Transverse colon (tissue), 4 donors: Measurements from ENCODE around the gene SLC39A12.

Experiments used
- CTCF ChIP-seq, 5 experiments: fragments of 200-600 bp in 3 of 5; fragments of 450-650 bp in 2 of 5; sonication (generic) in 3 of 5; IDR thresholded peaks; 1 replicate in 2 of 5; 2 replicates in 3 of 5; pipeline ENCODE4 v1.5.1; 2016 to 2017; ENCODE audit warnings: antibody characterized with exemption in 5 of 5, inconsistent platforms in 3 of 5, mild to moderate bottlenecking in 2 of 5, moderate library complexity in 1 of 5
- EP300 ChIP-seq: sonication (generic); formaldehyde crosslinking; IDR thresholded peaks from one replicate; pipeline ENCODE4 v1.6.1; 2017; ENCODE audit warnings: antibody characterized with exemption, low read depth
- POLR2A ChIP-seq: fragments of 450-650 bp; IDR thresholded peaks from one replicate; pipeline ENCODE4 v1.6.1; 2016; ENCODE audit warnings: antibody characterized with exemption, mild to moderate bottlenecking, moderate library complexity
- POLR2AphosphoS5 ChIP-seq, 3 donors: sonication (generic); formaldehyde crosslinking; IDR thresholded peaks; one replicate each; pipeline ENCODE4 v1.6.1; 2016; ENCODE audit warnings: antibody characterized with exemption in 3 of 3

GRCh38 chr10:17921378-17921777 is 30.3 kb upstream of the SLC39A12 start:
- TF ChIP-seq POLR2A: no peak
- TF ChIP-seq CTCF (IDR thresholded peaks at IDR 0.05): no peak
- TF ChIP-seq EP300: no peak
- TF ChIP-seq POLR2AphosphoS5 (IDR thresholded peaks at IDR 0.05): no peak
